A549 (cell line): ENCODE measurements around the gene MRFAP1L1.

ENCODE experiments used
- BHLHE40 ChIP-seq: IDR thresholded peaks from 2 replicates; pipeline ENCODE4 v1.6.1; 2012; ENCODE audit warnings: low read depth, low read length, inconsistent platforms
- MYC ChIP-seq: IDR thresholded peaks from 2 replicates; pipeline ENCODE4 v1.6.1; 2012; ENCODE audit warnings: mild to moderate bottlenecking, inconsistent platforms, low read length, improper control_type of control experiment, borderline replicate concordance
- POLR2A ChIP-seq: IDR thresholded peaks from 2 replicates; pipeline ENCODE4 v1.6.1; 2012; ENCODE audit warnings: mild to moderate bottlenecking, low read length

- TF ChIP-seq MYC (no peak), BHLHE40 (no peak), POLR2A (no peak)
These were observed 21.6 kb upstream of the MRFAP1L1 start for GRCh38 chr4:6731318-6731675.
